Vagina (tissue), 2 donors: ENCODE results near the gene COG1. TPM values are rescaled to one million over a fixed set of nuclear protein-coding genes. Genes with fewer than 3 reads are reported as not detected.

Experiments
- DNase-seq, 2 donors: peaks; one replicate each; pipeline ENCODE4 v3.0.0-alpha.2; 2017; ENCODE audit errors: extremely low spot score in 2 of 2
- H3K27ac ChIP-seq: fragments of 200-600 bp; sonication (generic); one replicate; pipeline ENCODE4 v1.5.1; 2019
- H3K27me3 ChIP-seq: fragments of 200-600 bp; sonication (generic); one replicate; pipeline ENCODE4 v1.5.1; 2019
- H3K36me3 ChIP-seq, 2 donors: fragments of 200-600 bp; sonication (generic); one replicate each; pipeline ENCODE4 v1.5.1; 2017 to 2019
- H3K4me1 ChIP-seq: fragments of 200-600 bp; sonication (generic); one replicate; pipeline ENCODE4 v1.5.1; 2019
- H3K4me3 ChIP-seq, 2 donors: fragments of 200-600 bp; sonication (generic); 1 replicate in 1 of 2; 2 replicates in 1 of 2; pipeline ENCODE4 v1.5.1; 2016 to 2019
- H3K9me3 ChIP-seq: fragments of 200-600 bp; sonication (generic); one replicate; pipeline ENCODE4 v1.5.1; 2019
- CTCF ChIP-seq, 3 experiments: fragments of 450-650 bp in 2 of 3; fragments of 200-600 bp in 1 of 3; sonication (generic) in 1 of 3; IDR thresholded peaks; one replicate each; pipeline ENCODE4 v1.5.1; 2017 to 2019; ENCODE audit warnings: antibody characterized with exemption in 3 of 3, mild to moderate bottlenecking in 2 of 3, moderate library complexity in 2 of 3
- POLR2A ChIP-seq, 2 donors: fragments of 450-650 bp; IDR thresholded peaks; one replicate each; pipeline ENCODE4 v1.6.1; 2017; ENCODE audit warnings: antibody characterized with exemption in 2 of 2, mild to moderate bottlenecking in 2 of 2, moderate library complexity in 2 of 2
- POLR2AphosphoS5 ChIP-seq, 2 donors: sonication (generic); formaldehyde crosslinking; IDR thresholded peaks; one replicate each; pipeline ENCODE4 v1.9.0; 2017; ENCODE audit warnings: antibody characterized with exemption in 2 of 2, mild to moderate bottlenecking in 2 of 2, low read depth in 1 of 2; ENCODE audit not compliant: insufficient read depth in 1 of 2
- intact Hi-C: fragments of 100-400 bp; cut with DNase I; formaldehyde crosslinking; loops from one replicate; pipeline ENCODE4 v1.15.1; 2023
- total RNA-seq: library from RNA; depleted of rRNA; stranded (reverse); fragments of >200 nt; gene quantifications from one replicate; pipeline ENCODE4 v1.2.3, GENCODE V29; 2016

COG1 gene
- total RNA-seq, 1 donor from 2014 or later = 30.9 TPM

- no peak overlapping the region for H3K27ac ChIP-seq
Observed at GRCh38 chr17:73257516-73257915, 64.7 kb downstream of the COG1 start.

More at GRCh38 chr17:73257516-73257915, 64.7 kb downstream of the COG1 start:
- H3K4me3 ChIP-seq = no peak overlapping the region
- H3K36me3 ChIP-seq = no peaks in the 10 kb centered on the region
- TF ChIP-seq CTCF (IDR thresholded peaks at IDR 0.05) (no peak), POLR2A (IDR thresholded peaks at IDR 0.05) (no peak), POLR2AphosphoS5 (IDR thresholded peaks at IDR 0.05; ENCODE audit: insufficient read depth in 1 of 2, low read depth in 1 of 2) (no peak)
- H3K9me3 ChIP-seq = no peaks in the 10 kb centered on the region
- DNase-seq = no peak
- peaks cover under 1% of the 10 kb centered on the region for H3K4me1 ChIP-seq
- intact Hi-C loops = loop anchor here (2.0 kb wide), 1 partner anchor 111 kb away; no protein-coding TSS in a partner anchor
- H3K27me3 ChIP-seq = no peaks in the 10 kb centered on the region

Other genes with a start within 250 kb of the COG1 start
- 22.6 TPM for gene SLC39A11, start 100.4 kb upstream of the COG1 start, total RNA-seq
- gene SSTR2, start 28.0 kb upstream of the COG1 start, total RNA-seq = 1.2 TPM
- not detected for gene CPSF4L, start 68.8 kb downstream of the COG1 start, total RNA-seq
- 73.7 TPM for gene CDC42EP4, start 118.9 kb downstream of the COG1 start, total RNA-seq